H1 (cell line): ENCODE results near the gene PRR35. TPM values are rescaled to one million over a fixed set of nuclear protein-coding genes. Genes with fewer than 3 reads are reported as not detected.

Source experiments
- CTCF ChIA-PET: fragments of 300-600 bp; sonication (Branson Sonifier 250); formaldehyde crosslinking; loops from one replicate; lab custom pipeline; 2021; ENCODE audit not compliant: partially characterized antibody; lab: Charles Lee
- POLR2A ChIA-PET: fragments of 300-600 bp; sonication (Branson Sonifier 250); formaldehyde crosslinking; loops from one replicate; lab custom pipeline; 2021; ENCODE audit warnings: inconsistent platforms; ENCODE audit not compliant: partially characterized antibody; lab: Charles Lee
- DNase-seq, 2 experiments: peaks; one replicate each; pipeline versions ENCODE4 v3.0.0 to v3.0.0-alpha.2; 2010 to 2022; ENCODE audit warnings: low spot score in 2 of 2, low read depth in 1 of 2, mixed read lengths in 1 of 2
- FAIRE-seq: peaks from 2 replicates; lab custom pipeline; 2011; peaks lifted over from hg19 to GRCh38; lab: Jason Lieb, UNC
- H2AFZ ChIP-seq: 2 replicates; pipeline ENCODE4 v1.8.1; 2012; ENCODE audit warnings: low read length, inconsistent platforms
- H2AK5ac ChIP-seq: 2 replicates; pipeline ENCODE4 v1.6.1; 2013; ENCODE audit warnings: low read depth, low read length
- H2BK120ac ChIP-seq: replicated peaks from 2 replicates; pipeline ENCODE3; 2013; ENCODE audit warnings: low read depth, low read length, inconsistent platforms
- H2BK12ac ChIP-seq: 2 replicates; pipeline ENCODE4 v1.6.1; 2013; ENCODE audit warnings: low read depth, low read length
- H2BK15ac ChIP-seq: 2 replicates; pipeline ENCODE4 v1.6.1; 2013; ENCODE audit warnings: low read length
- H2BK20ac ChIP-seq: 2 replicates; pipeline ENCODE4 v1.6.1; 2013; ENCODE audit warnings: low read length
- H2BK5ac ChIP-seq: 2 replicates; pipeline ENCODE4 v1.6.1; 2013; ENCODE audit warnings: low read depth, low read length
- H3K14ac ChIP-seq: 2 replicates; pipeline ENCODE4 v1.6.1; 2013; ENCODE audit warnings: inconsistent platforms; ENCODE audit not compliant: insufficient read length
- H3K18ac ChIP-seq: 2 replicates; pipeline ENCODE4 v1.6.1; 2013; ENCODE audit warnings: low read length; ENCODE audit errors: extremely low read depth
- H3K23ac ChIP-seq: 2 replicates; pipeline ENCODE4 v1.6.1; 2013; ENCODE audit warnings: inconsistent platforms; ENCODE audit not compliant: insufficient read length
- H3K23me2 ChIP-seq: 2 replicates; pipeline ENCODE4 v1.6.1; 2013; ENCODE audit warnings: low read depth, low read length
- H3K27ac ChIP-seq: 2 replicates; pipeline ENCODE4 v1.6.1; 2011; ENCODE audit warnings: low read depth, low read length, inconsistent platforms
- H3K27me3 ChIP-seq, 4 experiments: replicated peaks in 1 of 4; 1 replicate in 1 of 4; 2 replicates in 3 of 4; pipeline versions ENCODE4 v1.6.1 to v1.8.1; 2011 to 2013; ENCODE audit warnings: low read length in 3 of 4, mild to moderate bottlenecking in 3 of 4, inconsistent platforms in 2 of 4, mixed read lengths in 2 of 4, moderate library complexity in 1 of 4; ENCODE audit not compliant: control insufficient read depth in 3 of 4, insufficient read depth in 3 of 4; ENCODE audit errors: extremely low read depth in 1 of 4
- H3K36me3 ChIP-seq, 4 experiments: 2 replicates each; pipeline versions ENCODE4 v1.6.1 to v1.8.1; 2011 to 2013; ENCODE audit warnings: mild to moderate bottlenecking in 4 of 4, low read length in 3 of 4, moderate library complexity in 2 of 4, control low read depth in 1 of 4, inconsistent platforms in 1 of 4; ENCODE audit not compliant: insufficient read depth in 4 of 4, control insufficient read depth in 2 of 4
- H3K4ac ChIP-seq: replicated peaks from 2 replicates; pipeline ENCODE3; 2013; ENCODE audit warnings: low read length, low read depth, mixed read lengths, inconsistent platforms; ENCODE audit not compliant: insufficient read length
- H3K4me1 ChIP-seq, 4 experiments: replicated peaks in 1 of 4; 1 replicate in 1 of 4; 2 replicates in 3 of 4; pipeline versions ENCODE4 v1.6.1 to v1.8.1; 2011 to 2013; ENCODE audit warnings: low read length in 3 of 4, inconsistent platforms in 2 of 4, mixed read lengths in 1 of 4; ENCODE audit not compliant: insufficient read depth in 4 of 4, control insufficient read depth in 3 of 4
- H3K4me2 ChIP-seq, 2 experiments: 2 replicates each; pipeline versions ENCODE4 v1.6.1 to v1.8.1; 2011 to 2013; ENCODE audit warnings: low read depth in 2 of 2, low read length in 2 of 2, control low read depth in 1 of 2, inconsistent platforms in 1 of 2, mild to moderate bottlenecking in 1 of 2; ENCODE audit not compliant: insufficient read depth in 1 of 2
- H3K4me3 ChIP-seq, 4 experiments: fragments of 200-600, 300-600 bp in 1 of 4; sonication (generic), shearing (Covaris generic), sonication (Bioruptor Twin) in 1 of 4; 2 replicates each; pipeline versions ENCODE4 v1.5.1 to v1.8.1; 2011 to 2016; ENCODE audit warnings: low read length in 4 of 4, low read depth in 3 of 4, control low read depth in 2 of 4, inconsistent platforms in 2 of 4, mild to moderate bottlenecking in 2 of 4, mixed read lengths in 1 of 4, moderate library complexity in 1 of 4; ENCODE audit not compliant: insufficient read depth in 2 of 4; ENCODE audit errors: extremely low read depth in 1 of 4
- H3K56ac ChIP-seq: replicated peaks from 2 replicates; pipeline ENCODE3; 2013; ENCODE audit warnings: low read depth, mild to moderate bottlenecking, mixed read lengths, low read length, inconsistent platforms; ENCODE audit not compliant: insufficient read length
- H3K79me1 ChIP-seq: 2 replicates; pipeline ENCODE4 v1.6.1; 2013; ENCODE audit warnings: low read depth, low read length, control low read depth
- H3K79me2 ChIP-seq, 2 experiments: 2 replicates each; pipeline versions ENCODE4 v1.6.1 to v1.8.1; 2012 to 2013; ENCODE audit warnings: low read length in 2 of 2, mild to moderate bottlenecking in 2 of 2, inconsistent platforms in 1 of 2; ENCODE audit not compliant: insufficient read depth in 2 of 2, control insufficient read depth in 1 of 2
- H3K9ac ChIP-seq, 4 experiments: replicated peaks in 1 of 4; 1 replicate in 1 of 4; 2 replicates in 3 of 4; pipeline versions ENCODE4 v1.6.1 to v1.8.1; 2011 to 2013; ENCODE audit warnings: low read depth in 3 of 4, low read length in 3 of 4, control low read depth in 2 of 4, mild to moderate bottlenecking in 2 of 4, moderate library complexity in 2 of 4, inconsistent platforms in 1 of 4; ENCODE audit errors: extremely low read depth in 1 of 4
- H3K9me3 ChIP-seq, 2 experiments: 2 replicates each; pipeline versions ENCODE4 v1.6.1 to v1.8.1; 2012 to 2013; ENCODE audit warnings: mild to moderate bottlenecking in 2 of 2, moderate library complexity in 2 of 2, control low read depth in 1 of 2, inconsistent platforms in 1 of 2, low read depth in 1 of 2, low read length in 1 of 2, mixed read lengths in 1 of 2; ENCODE audit not compliant: insufficient read depth in 2 of 2
- H4K20me1 ChIP-seq, 2 experiments: replicated peaks in 1 of 2; 2 replicates each; pipeline versions ENCODE3 to v1.8.1; 2011 to 2013; ENCODE audit warnings: inconsistent platforms in 2 of 2, low read length in 2 of 2, mild to moderate bottlenecking in 1 of 2; ENCODE audit not compliant: insufficient read depth in 2 of 2, control insufficient read depth in 1 of 2
- H4K5ac ChIP-seq: 2 replicates; pipeline ENCODE4 v1.6.1; 2013; ENCODE audit warnings: low read length, low read depth, mixed read lengths, inconsistent platforms; ENCODE audit not compliant: insufficient read length
- H4K8ac ChIP-seq: 2 replicates; pipeline ENCODE4 v1.8.0; 2013; ENCODE audit warnings: mild to moderate bottlenecking, moderate library complexity, low read length, inconsistent platforms; ENCODE audit not compliant: insufficient read depth; ENCODE audit errors: extremely low read depth
- H4K91ac ChIP-seq: replicated peaks from 2 replicates; pipeline ENCODE3; 2013; ENCODE audit warnings: low read length, mixed read lengths, inconsistent platforms; ENCODE audit not compliant: insufficient read length
- CBX5 ChIP-seq: fragments of 300-800, 300-1000 bp; sonication (generic); IDR thresholded peaks from 2 replicates; pipeline ENCODE4 v1.7.1; 2016; ENCODE audit warnings: antibody characterized with exemption, low read length, low read depth
- EP300 ChIP-seq, 2 experiments: IDR thresholded peaks; 1 replicate in 1 of 2; 2 replicates in 1 of 2; pipeline ENCODE4 v1.6.1; 2011 to 2012; ENCODE audit warnings: low read depth in 2 of 2, low read length in 2 of 2, mild to moderate bottlenecking in 2 of 2, borderline replicate concordance in 1 of 2, inconsistent platforms in 1 of 2, moderate library complexity in 1 of 2
- GABPA ChIP-seq: IDR thresholded peaks from 2 replicates; pipeline ENCODE4 v1.6.1; 2011; ENCODE audit warnings: mild to moderate bottlenecking, low read length, moderate library complexity, borderline replicate concordance; ENCODE audit not compliant: insufficient read depth
- POLR2AphosphoS5 ChIP-seq: IDR thresholded peaks from 2 replicates; pipeline ENCODE4 v1.6.1; 2011; ENCODE audit warnings: low read depth, low read length
- RAD21 ChIP-seq, 2 experiments: IDR thresholded peaks in 1 of 2; conservative IDR thresholded peaks in 1 of 2; 2 replicates each; pipeline ENCODE4 v1.6.1; 2011; ENCODE audit warnings: low read depth in 2 of 2, low read length in 2 of 2, improper control_type of control experiment in 1 of 2, inconsistent platforms in 1 of 2, mild to moderate bottlenecking in 1 of 2, moderate library complexity in 1 of 2
- RFX5 ChIP-seq: IDR thresholded peaks from 2 replicates; pipeline ENCODE4 v1.6.1; 2011; ENCODE audit warnings: low read depth, low read length, improper control_type of control experiment, borderline replicate concordance
- SAP30 ChIP-seq: fragments of 300-600 bp; sonication (generic); IDR thresholded peaks from 2 replicates; pipeline ENCODE4 v1.7.1; 2012; ENCODE audit warnings: low read length, moderate library complexity, mild to moderate bottlenecking, inconsistent platforms; ENCODE audit not compliant: insufficient read depth, insufficient replicate concordance
- TAF1 ChIP-seq: IDR thresholded peaks from 2 replicates; pipeline ENCODE4 v1.6.1; 2011; ENCODE audit warnings: mild to moderate bottlenecking, low read depth, low read length
- WGBS, 2 experiments: shearing (Covaris generic) in 1 of 2; methylation state at CpG; one replicate each; pipeline versions ENCODE4 v1.1.6 to v1.1.7; 2013 to 2015; ENCODE audit warnings: low lambda C conversion rate in 2 of 2, mixed read lengths in 2 of 2, inconsistent platforms in 1 of 2, low coverage in 1 of 2, missing lambda C conversion rate in 1 of 2; ENCODE audit not compliant: insufficient replicate concordance in 2 of 2, insufficient coverage in 1 of 2, insufficient read length in 1 of 2; ENCODE audit errors: extremely low coverage in 1 of 2, missing lambda C conversion rate in 1 of 2; 5-methylcytosine and 5-hydroxymethylcytosine counted together
- polyA plus RNA-seq, 7 experiments: library from polyadenylated mRNA; depleted of rRNA in 3 of 7; stranded (reverse) in 5 of 7; unstranded in 2 of 7; fragments of >200 nt in 5 of 7; fragments of 200-250 nt in 2 of 7; gene quantifications; 1 replicate in 5 of 7; 2 replicates in 1 of 7; 4 replicates in 1 of 7; pipeline versions ENCODE4 v1.2.1 to v1.2.3, GENCODE V29; 2011 to 2013; ENCODE audit warnings: missing spikeins in 2 of 7, mixed read lengths in 2 of 7
- total RNA-seq: library from RNA; stranded (reverse); fragmentation: NEBNext Ultra II Directional; extraction: Animal tissue kit (Norgen Biotek cat#: 25700); gene quantifications from 2 replicates; pipeline ENCODE4 v1.2.1, GENCODE V29; 2021
- TF ChIP-seq, protein P1 (sequence below), 3 experiments: IDR thresholded peaks; 1 replicate in 2 of 3; 2 replicates in 1 of 3; pipeline versions ENCODE4 v1.5.1 to v1.6.1; 2011; ENCODE audit warnings: low read length in 3 of 3, mild to moderate bottlenecking in 3 of 3, inconsistent platforms in 2 of 3, low read depth in 1 of 3, moderate library complexity in 1 of 3; ENCODE audit not compliant: insufficient read depth in 1 of 3; ENCODE audit errors: control extremely low read depth in 1 of 3

Gene PRR35
- total and polyA plus RNA-seq, 2 of the 8 experiments (the other 6 are each of a cell fraction or from before 2014, with no cell fraction given), result 0.38 to 0.50 TPM

DNA sequence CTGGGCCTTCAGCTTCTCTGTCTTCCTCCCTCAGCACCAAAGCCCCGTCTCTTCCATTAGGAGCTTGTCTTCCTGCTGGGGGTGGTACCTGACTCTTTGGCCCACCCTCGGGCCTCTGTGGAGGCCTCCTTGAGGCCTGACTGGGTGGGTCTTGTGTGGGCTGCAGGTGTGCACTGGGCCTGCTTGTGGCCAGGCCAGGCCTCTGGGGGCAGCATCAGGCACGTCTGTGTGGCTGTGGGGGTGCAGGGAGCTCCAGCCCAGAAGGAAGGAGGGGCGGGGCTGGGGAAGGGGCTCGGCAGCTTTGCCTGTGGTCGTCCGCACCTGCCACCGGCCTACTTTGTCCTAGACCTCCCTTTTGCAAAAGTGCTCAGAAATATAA, 16.6 kb downstream of the PRR35 start:
- WGBS, 2 experiments, result 61% methylated on average over 8 of the region's 8 CpGs; no CpG with 5 or more reads in 1 of the 2 experiments
- CTCF ChIA-PET, result interaction anchor here (0.6 to 4.8 kb wide), 26 partner anchors 10 to 215 kb away, joined by 3 to 30 read pairs (median 3); partner anchors contain the start of genes NHLRC4 and RAB40C
- TF ChIP-seq SAP30, result no peak
- TF ChIP-seq POLR2AphosphoS5, result no peak
- no peak for TF ChIP-seq EP300 (IDR thresholded peaks at IDR 0.05; ENCODE audit: borderline replicate concordance in 1 of 2, low read depth in 2 of 2, low read length in 2 of 2)
- no peak for TF ChIP-seq CBX5
- TF ChIP-seq, protein P1, sequence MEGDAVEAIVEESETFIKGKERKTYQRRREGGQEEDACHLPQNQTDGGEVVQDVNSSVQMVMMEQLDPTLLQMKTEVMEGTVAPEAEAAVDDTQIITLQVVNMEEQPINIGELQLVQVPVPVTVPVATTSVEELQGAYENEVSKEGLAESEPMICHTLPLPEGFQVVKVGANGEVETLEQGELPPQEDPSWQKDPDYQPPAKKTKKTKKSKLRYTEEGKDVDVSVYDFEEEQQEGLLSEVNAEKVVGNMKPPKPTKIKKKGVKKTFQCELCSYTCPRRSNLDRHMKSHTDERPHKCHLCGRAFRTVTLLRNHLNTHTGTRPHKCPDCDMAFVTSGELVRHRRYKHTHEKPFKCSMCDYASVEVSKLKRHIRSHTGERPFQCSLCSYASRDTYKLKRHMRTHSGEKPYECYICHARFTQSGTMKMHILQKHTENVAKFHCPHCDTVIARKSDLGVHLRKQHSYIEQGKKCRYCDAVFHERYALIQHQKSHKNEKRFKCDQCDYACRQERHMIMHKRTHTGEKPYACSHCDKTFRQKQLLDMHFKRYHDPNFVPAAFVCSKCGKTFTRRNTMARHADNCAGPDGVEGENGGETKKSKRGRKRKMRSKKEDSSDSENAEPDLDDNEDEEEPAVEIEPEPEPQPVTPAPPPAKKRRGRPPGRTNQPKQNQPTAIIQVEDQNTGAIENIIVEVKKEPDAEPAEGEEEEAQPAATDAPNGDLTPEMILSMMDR (IDR thresholded peaks at IDR 0.05; ENCODE audit: control extremely low read depth in 1 of 3, insufficient read depth in 1 of 3, low read depth in 1 of 3, low read length in 3 of 3), result peak in 2 of 3 experiments; percentile 51 to 57; a peak in 3 of 4 replicates
- TF ChIP-seq TAF1, result no peak
- no peak for TF ChIP-seq RFX5
- peak in 1 of 2 experiments; percentile 9; a peak in 2 of 4 replicates for TF ChIP-seq RAD21 (IDR thresholded peaks at IDR 0.05 in 1 of 2, conservative IDR thresholded peaks at IDR 0.05 in 1 of 2; ENCODE audit: low read depth in 2 of 2, low read length in 2 of 2)
- peak; percentile 58; the same call in 1 of the 2 replicates for TF ChIP-seq GABPA

More for the DNA sequence above, 16.6 kb downstream of the PRR35 start:
- Histone ChIP-seq H4K5ac (no peak overlapping the region), H3K79me2 (no peaks in the 10 kb centered on the region; a peak in 1 of 4 replicates), H2AFZ (no peak overlapping the region), H4K20me1 (peaks cover 0 to 16% of the 10 kb centered on the region in 2 experiments), H3K27me3 (no peaks in the 10 kb centered on the region), H2BK120ac (no peak overlapping the region), H3K4me3 (no peak overlapping the region), H2BK5ac (no peak overlapping the region), H2BK12ac (no peak overlapping the region), H3K4me1 (peaks cover 0 to 3% (median 1%) of the 10 kb centered on the region in 4 experiments; a peak in 4 of 7 replicates), H2BK20ac (no peak overlapping the region), H3K18ac (no peak overlapping the region), H3K9me3 (no peaks in the 10 kb centered on the region), H3K27ac (no peak overlapping the region), H3K23me2 (no peaks in the 10 kb centered on the region), H2BK15ac (no peak overlapping the region), H3K4me2 (no peak overlapping the region), H3K14ac (no peak overlapping the region), H3K4ac (no peak overlapping the region), H2AK5ac (no peak overlapping the region), H4K91ac (no peak overlapping the region), H4K8ac (no peak overlapping the region), H3K23ac (no peak overlapping the region), H3K36me3 (peaks cover 0 to 16% (median 0%) of the 10 kb centered on the region in 4 experiments; a peak in 3 of 8 replicates), H3K56ac (no peak overlapping the region), H3K9ac (no peak overlapping the region), H3K79me1 (no peaks in the 10 kb centered on the region)
- DNase-seq (peak in 1 of 2 experiments; percentile 65), FAIRE-seq (no peak)
- POLR2A ChIA-PET, result interaction anchor here (0.7 to 1.5 kb wide), 9 partner anchors 8 to 193 kb away, joined by 3 to 6 read pairs (median 4); partner anchors contain the start of genes NHLRC4, RHOT2 and WFIKKN1
